GM18526 (cell line): ENCODE measurements around the gene HBZ.

ENCODE experiments used
- POLR2A ChIP-seq: IDR thresholded peaks from 3 replicates; pipeline ENCODE4 v1.6.1; 2011; ENCODE audit not compliant: insufficient read length; ENCODE audit errors: extremely low read depth

Gene HBZ

GRCh38 chr16:125011-125410, 27.4 kb upstream of the HBZ start:
- TF ChIP-seq POLR2A, result no peak

- TF ChIP-seq POLR2A, result no peak
Measured at GRCh38 chr16:129075-129474, 23.4 kb upstream of the HBZ start.

- TF ChIP-seq POLR2A, result no peak
Measured at GRCh38 chr16:130533-131173, 21.8 kb upstream of the HBZ start.

GRCh38 chr16:132120-132519, 20.3 kb upstream of the HBZ start:
- TF ChIP-seq POLR2A, result no peak

GRCh38 chr16:133716-134115, 18.7 kb upstream of the HBZ start:
- no peak for TF ChIP-seq POLR2A

- TF ChIP-seq POLR2A, result no peak
Measured at GRCh38 chr16:138049-138417, 14.4 kb upstream of the HBZ start.

- no peak for TF ChIP-seq POLR2A
Measured at GRCh38 chr16:140175-140857, 12.1 kb upstream of the HBZ start.

GRCh38 chr16:142405-142967, 10.0 kb upstream of the HBZ start:
- no peak for TF ChIP-seq POLR2A

- no peak for TF ChIP-seq POLR2A
Measured at GRCh38 chr16:143047-143446, 9.4 kb upstream of the HBZ start.

- no peak for TF ChIP-seq POLR2A
Measured at GRCh38 chr16:143456-143855, 9.0 kb upstream of the HBZ start.

GRCh38 chr16:144797-145252, 7.6 kb upstream of the HBZ start:
- no peak for TF ChIP-seq POLR2A

GRCh38 chr16:146646-147045, 5.8 kb upstream of the HBZ start:
- TF ChIP-seq POLR2A, result no peak

GRCh38 chr16:149024-149660, 3.3 kb upstream of the HBZ start:
- TF ChIP-seq POLR2A, result no peak

- TF ChIP-seq POLR2A, result no peak
Measured at GRCh38 chr16:154217-155030, 2.0 kb downstream of the HBZ start.

- TF ChIP-seq POLR2A, result no peak
Measured at GRCh38 chr16:155031-155398, 2.6 kb downstream of the HBZ start.
